OCI-LY7 (cell line): ENCODE data around the gene CARHSP1. TPM values are rescaled to one million over a fixed set of nuclear protein-coding genes. Genes with fewer than 3 reads are reported as not detected.

Experiments
- BruUV-seq: library from RNA; stranded (reverse); fragments of 400-500 nt; replicated peaks from 2 replicates; lab custom pipeline; 2021; lab: Mats Ljungman, UMichigan
- CTCF ChIA-PET: fragments of 300-600 bp; sonication (Branson Sonifier 250); formaldehyde crosslinking; loops from one replicate; lab custom pipeline; 2022; ENCODE audit warnings: antibody characterized with exemption; ENCODE audit not compliant: unreplicated experiment; lab: Charles Lee
- POLR2A ChIA-PET: fragments of 300-600 bp; sonication (Branson Sonifier 250); formaldehyde crosslinking; loops from one replicate; lab custom pipeline; 2022; ENCODE audit warnings: antibody characterized with exemption; lab: Charles Lee
- DNase-seq: peaks from one replicate; pipeline ENCODE4 v3.0.0-alpha.2; 2015; ENCODE audit warnings: low spot score
- H2AFZ ChIP-seq: fragments of 200-600 bp; sonication (generic), shearing (Covaris generic); 2 replicates; pipeline ENCODE4 v1.6.1; 2014; ENCODE audit warnings: mild to moderate bottlenecking, antibody characterized with exemption, low read length, moderate library complexity
- H3K27ac ChIP-seq: fragments of 200-600 bp; sonication (generic); 2 replicates; pipeline ENCODE4 v1.5.1; 2014; ENCODE audit warnings: mixed run types, low read depth, mild to moderate bottlenecking, moderate library complexity, low read length, inconsistent platforms; ENCODE audit not compliant: poor library complexity, severe bottlenecking
- H3K36me3 ChIP-seq: fragments of 200-600 bp; sonication (generic); 2 replicates; pipeline ENCODE4 v1.6.1; 2014; ENCODE audit warnings: mild to moderate bottlenecking, antibody characterized with exemption, low read length, moderate library complexity, mixed read lengths; ENCODE audit not compliant: insufficient read depth
- H3K4me1 ChIP-seq: fragments of 200-600 bp; sonication (generic); 2 replicates; pipeline ENCODE4 v1.5.1; 2014; ENCODE audit warnings: mild to moderate bottlenecking, low read length; ENCODE audit not compliant: insufficient read depth, poor library complexity, severe bottlenecking
- H3K4me2 ChIP-seq: fragments of 200-600 bp; sonication (generic); 2 replicates; pipeline ENCODE4 v1.6.1; 2014; ENCODE audit warnings: mild to moderate bottlenecking, low read length
- H3K4me3 ChIP-seq: fragments of 200-600 bp; sonication (generic); 2 replicates; pipeline ENCODE4 v1.5.1; 2014; ENCODE audit warnings: mild to moderate bottlenecking, low read depth, low read length; ENCODE audit not compliant: poor library complexity, severe bottlenecking
- H3K79me2 ChIP-seq: fragments of 200-600 bp; sonication (generic); 2 replicates; pipeline ENCODE4 v1.6.1; 2016; ENCODE audit warnings: low read depth, mild to moderate bottlenecking, low read length, moderate library complexity, mixed read lengths; ENCODE audit not compliant: insufficient read depth
- H3K9me2 ChIP-seq: fragments of 200-600 bp; sonication (generic); 2 replicates; pipeline ENCODE4 v1.6.1; 2016; ENCODE audit warnings: mild to moderate bottlenecking, low read length, mixed read lengths; ENCODE audit not compliant: insufficient read depth
- H3K9me3 ChIP-seq: fragments of 200-600 bp; sonication (generic); 2 replicates; pipeline ENCODE4 v1.6.1; 2014; ENCODE audit warnings: mild to moderate bottlenecking, mixed run types, low read length, mixed read lengths
- H4K20me1 ChIP-seq: fragments of 200-600 bp; sonication (generic); 2 replicates; pipeline ENCODE4 v1.6.1; 2014; ENCODE audit warnings: mild to moderate bottlenecking, antibody characterized with exemption, low read length, moderate library complexity, mixed read lengths; ENCODE audit not compliant: insufficient read depth
- EZH2phosphoT487 ChIP-seq: fragments of 200-600 bp; sonication (generic); IDR thresholded peaks from 2 replicates; pipeline ENCODE4 v1.6.1; 2018; ENCODE audit warnings: low read depth, borderline replicate concordance, mild to moderate bottlenecking, mixed run types, antibody characterized with exemption, low read length, moderate library complexity, mixed read lengths
- intact Hi-C: fragments of 100-400 bp; cut with micrococcal nuclease; formaldehyde crosslinking; loops from one replicate; pipeline ENCODE4 v1.10.0; 2022; ENCODE audit not compliant: unreplicated experiment
- total RNA-seq, 2 experiments: library from RNA; depleted of rRNA in 1 of 2; stranded (reverse); fragments of >200 nt in 1 of 2; shearing (Covaris generic) in 1 of 2; gene quantifications; 2 replicates each; pipeline ENCODE4 v1.2.3, GENCODE V29; 2014 to 2022
- TF ChIP-seq, protein P1 (sequence below): fragments of 200-600 bp; sonication (generic); conservative IDR thresholded peaks from 2 replicates; pipeline ENCODE4 v1.5.1; 2014; ENCODE audit warnings: mild to moderate bottlenecking, antibody characterized with exemption, low read length, moderate library complexity, mixed read lengths

Gene CARHSP1
- total RNA-seq, 2 experiments from 2014 or later = 156 to 241 TPM

DNA sequence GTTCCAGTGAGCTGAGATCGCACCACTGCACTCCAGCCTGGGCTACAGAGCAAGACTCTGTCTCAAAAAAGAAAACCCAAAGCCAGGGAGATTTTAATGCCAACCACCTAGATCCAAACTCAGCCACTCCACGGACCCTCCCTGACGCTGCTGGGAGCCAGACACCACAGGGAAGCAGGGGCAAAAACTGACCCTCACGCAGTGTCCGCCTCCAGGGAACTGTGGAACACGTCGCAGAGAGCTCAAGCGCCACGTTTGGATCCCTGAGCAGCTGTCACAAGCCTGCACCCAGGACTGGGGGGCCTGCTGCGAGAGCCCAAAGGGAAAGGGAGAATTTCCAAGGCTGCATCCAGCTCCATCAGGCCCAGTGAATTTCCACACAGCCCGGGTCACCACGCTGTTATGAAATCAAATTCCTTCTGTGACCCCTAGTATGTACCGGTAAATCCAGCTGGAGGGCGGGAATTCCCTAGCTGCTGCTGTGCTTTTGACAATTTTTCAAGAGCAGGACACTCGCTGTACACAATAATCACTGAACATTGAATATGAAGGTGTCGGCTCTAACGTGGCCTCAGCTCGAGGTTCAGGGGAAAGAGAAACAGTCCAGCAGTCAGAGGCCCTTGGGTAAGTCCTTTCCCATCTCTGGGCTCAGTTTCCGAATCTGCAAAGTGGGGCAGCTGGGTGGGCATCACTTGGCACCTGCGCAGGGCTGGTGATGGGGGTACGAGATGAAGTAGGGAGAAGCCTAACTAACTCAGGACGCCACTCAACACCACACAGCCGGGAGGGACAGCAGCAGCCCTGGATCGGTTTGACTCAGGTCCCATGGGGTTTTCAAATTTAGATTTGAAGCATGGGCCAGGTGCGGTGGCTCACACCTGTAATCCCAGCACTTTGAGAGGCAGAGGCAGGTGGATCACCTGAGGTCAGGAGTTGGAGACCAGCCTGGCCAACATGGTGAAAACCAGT is 8.6 kb downstream of the CARHSP1 start:
- 0 out of 2 replicates have a peak, but pooled peaks cover 20% of the 10 kb centered on the region for H4K20me1 ChIP-seq
- DNase-seq = no peak
- H3K4me3 ChIP-seq = no peak overlapping the region
- ChIA-PET POLR2A (interaction anchor here (1.6 kb wide), 1 partner anchor 9 kb away, joined by 5 read pairs; the partner anchor contains the start of gene CARHSP1), CTCF (no interaction called here)
- peaks cover 57% of the 10 kb centered on the region for H3K79me2 ChIP-seq
- H3K9me2 ChIP-seq = no peaks in the 10 kb centered on the region
- H3K36me3 ChIP-seq = peaks cover 87% of the 10 kb centered on the region
- H3K4me1 ChIP-seq = peaks cover 19% of the 10 kb centered on the region
- no TSS peak for BruUV-seq
- no peaks in the 10 kb centered on the region for H3K9me3 ChIP-seq
- H3K4me2 ChIP-seq = no peak overlapping the region
- intact Hi-C loops = no loop called here
- no peak overlapping the region for H2AFZ ChIP-seq
- H3K27ac ChIP-seq = no peak overlapping the region
- TF ChIP-seq, protein P1, sequence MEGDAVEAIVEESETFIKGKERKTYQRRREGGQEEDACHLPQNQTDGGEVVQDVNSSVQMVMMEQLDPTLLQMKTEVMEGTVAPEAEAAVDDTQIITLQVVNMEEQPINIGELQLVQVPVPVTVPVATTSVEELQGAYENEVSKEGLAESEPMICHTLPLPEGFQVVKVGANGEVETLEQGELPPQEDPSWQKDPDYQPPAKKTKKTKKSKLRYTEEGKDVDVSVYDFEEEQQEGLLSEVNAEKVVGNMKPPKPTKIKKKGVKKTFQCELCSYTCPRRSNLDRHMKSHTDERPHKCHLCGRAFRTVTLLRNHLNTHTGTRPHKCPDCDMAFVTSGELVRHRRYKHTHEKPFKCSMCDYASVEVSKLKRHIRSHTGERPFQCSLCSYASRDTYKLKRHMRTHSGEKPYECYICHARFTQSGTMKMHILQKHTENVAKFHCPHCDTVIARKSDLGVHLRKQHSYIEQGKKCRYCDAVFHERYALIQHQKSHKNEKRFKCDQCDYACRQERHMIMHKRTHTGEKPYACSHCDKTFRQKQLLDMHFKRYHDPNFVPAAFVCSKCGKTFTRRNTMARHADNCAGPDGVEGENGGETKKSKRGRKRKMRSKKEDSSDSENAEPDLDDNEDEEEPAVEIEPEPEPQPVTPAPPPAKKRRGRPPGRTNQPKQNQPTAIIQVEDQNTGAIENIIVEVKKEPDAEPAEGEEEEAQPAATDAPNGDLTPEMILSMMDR = no peak
- TF ChIP-seq EZH2phosphoT487 = no peak

DNA sequence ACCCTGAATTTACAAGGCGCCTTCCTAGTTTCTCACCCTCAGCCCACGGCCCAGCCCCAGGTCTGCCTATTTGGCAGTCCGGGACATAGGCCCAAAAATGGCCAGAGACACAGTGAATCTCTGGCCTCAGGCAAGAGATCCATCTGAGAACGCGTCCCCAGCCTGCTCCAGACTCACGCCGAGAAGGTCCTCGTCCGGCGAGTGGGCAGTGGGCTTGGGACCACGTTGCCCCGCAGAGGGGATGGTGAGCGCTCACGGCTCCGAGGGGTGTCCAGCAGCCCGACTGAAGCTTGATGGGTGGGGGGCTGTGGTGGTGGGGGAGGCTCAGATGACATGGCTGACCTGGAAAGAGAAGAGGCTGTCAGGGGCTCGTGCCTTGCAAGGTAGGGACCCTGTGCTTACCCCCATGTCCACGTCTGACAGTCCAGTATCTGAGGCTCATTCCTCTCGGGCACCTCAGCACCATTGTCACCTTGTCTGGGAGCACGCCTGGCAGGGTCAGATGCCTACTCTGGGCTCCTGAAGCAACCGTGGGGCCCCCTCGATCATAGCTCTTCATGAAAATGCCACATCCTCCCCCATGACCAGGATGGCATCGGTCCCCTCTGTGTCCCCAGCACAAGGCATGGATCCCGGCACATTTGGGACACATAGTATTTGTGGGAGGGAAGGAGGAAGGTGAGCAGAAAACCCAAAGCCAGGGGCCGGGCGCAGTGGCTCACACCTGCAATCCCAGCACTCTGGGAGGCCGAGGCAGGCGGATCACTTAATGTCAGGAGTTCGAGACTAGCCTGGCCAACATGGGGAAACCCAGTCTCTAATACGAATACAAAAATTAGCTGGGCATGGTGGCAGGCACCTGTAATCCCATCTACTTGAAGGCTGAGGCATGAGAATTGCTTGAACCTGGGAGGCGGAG is 9.6 kb downstream of the CARHSP1 start:
- BruUV-seq = no TSS peak
- Histone ChIP-seq H3K9me2 (no peaks in the 10 kb centered on the region), H3K9me3 (no peaks in the 10 kb centered on the region), H3K4me1 (peaks cover 12% of the 10 kb centered on the region), H3K4me3 (no peak overlapping the region), H2AFZ (no peak overlapping the region), H3K4me2 (no peak overlapping the region), H3K27ac (no peak overlapping the region), H3K79me2 (peaks cover 48% of the 10 kb centered on the region), H3K36me3 (peaks cover 88% of the 10 kb centered on the region), H4K20me1 (0 out of 2 replicates have a peak, but pooled peaks cover 12% of the 10 kb centered on the region)
- DNase-seq = no peak
- POLR2A ChIA-PET = interaction anchor here (1.6 kb wide), 1 partner anchor 10 kb away, joined by 5 read pairs; the partner anchor contains the start of gene CARHSP1
- CTCF ChIA-PET = interaction anchor here (0.6 kb wide), 1 partner anchor 59 kb away, joined by 3 read pairs; no protein-coding TSS in a partner anchor
- intact Hi-C loops = no loop called here
- no peak for TF ChIP-seq EZH2phosphoT487
- TF ChIP-seq, protein P1 = no peak
